Epithelial cell of prostate (primary cell): ENCODE results near the gene EBLN2.
"Not testable (repeated sequence)": the region's sequence is repeated elsewhere in the genome, so short reads cannot be mapped to it uniquely, and the experiment has no call there.

Experiments
- DNase-seq: peaks from one replicate; pipeline ENCODE4 v3.0.0-alpha.2; 2011; ENCODE audit warnings: low read depth, low spot score
- H3K27ac ChIP-seq: fragments of 450-650 bp; 2 replicates; pipeline ENCODE4 v1.5.1; 2017; ENCODE audit warnings: mild to moderate bottlenecking

Gene EBLN2

DNA sequence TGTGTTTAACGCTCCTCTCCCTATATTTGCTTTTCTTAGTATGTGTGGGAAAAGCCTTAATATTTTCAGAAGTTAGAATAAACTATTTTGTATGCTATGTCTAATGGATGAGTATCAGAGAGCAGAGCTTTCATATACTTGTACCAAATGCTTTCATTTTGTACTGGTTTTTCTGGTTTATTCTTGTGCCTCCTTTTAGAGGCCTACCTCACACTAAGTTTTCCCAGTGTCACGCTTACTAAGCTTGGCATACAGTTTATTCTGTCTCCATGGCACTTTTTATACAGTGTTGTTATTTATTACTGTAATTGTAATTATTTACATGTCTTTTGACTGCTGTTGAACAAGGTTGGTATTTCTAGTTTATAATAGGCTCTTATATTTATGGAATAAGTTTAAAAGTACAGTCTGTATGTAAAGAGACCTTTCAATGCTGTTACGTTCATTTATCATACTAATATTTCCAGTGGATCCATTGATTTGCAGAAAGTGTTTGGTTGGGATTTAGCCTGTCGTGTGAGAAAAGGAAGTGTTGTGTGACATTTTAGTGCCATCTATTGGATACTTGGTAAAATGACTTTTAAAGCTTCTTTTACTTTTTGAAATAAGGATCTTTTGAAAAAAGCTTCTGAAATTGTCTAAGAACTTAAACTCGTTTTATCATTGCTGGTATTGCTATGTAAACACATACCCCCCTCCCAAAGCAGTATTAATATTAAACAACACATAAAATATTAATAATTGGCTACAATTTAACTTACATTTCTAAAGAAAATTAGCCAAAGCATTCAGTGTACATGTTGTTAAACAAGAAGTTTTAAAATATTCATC is 5.2 kb upstream of the EBLN2 start:
- DNase-seq, result no peak
- peak overlapping the region; percentile 18 for H3K27ac ChIP-seq

- DNase-seq, result no peak
- H3K27ac ChIP-seq, result no peak overlapping the region
Observed at GRCh38 chr3:73056845-73057150, 4.7 kb upstream of the EBLN2 start.

GRCh38 chr3:73060302-73060723 is 1.1 kb upstream of the EBLN2 start:
- DNase-seq, result no peak
- H3K27ac ChIP-seq, result no peak overlapping the region

- not testable (repeated sequence) for DNase-seq, H3K27ac ChIP-seq
Observed at GRCh38 chr3:73066243-73066642, 4.8 kb downstream of the EBLN2 start.

- DNase-seq, result no peak
- H3K27ac ChIP-seq, result no peak overlapping the region
Observed at GRCh38 chr3:73068419-73068818, 7.0 kb downstream of the EBLN2 start.

- DNase-seq, result no peak
- no peak overlapping the region for H3K27ac ChIP-seq
Observed at GRCh38 chr3:73069187-73069586, 7.7 kb downstream of the EBLN2 start.

GRCh38 chr3:73069775-73070444 is 8.5 kb downstream of the EBLN2 start:
- DNase-seq, result no peak
- no peak overlapping the region for H3K27ac ChIP-seq

GRCh38 chr3:73070675-73071575 is 9.5 kb downstream of the EBLN2 start:
- DNase-seq, result no peak
- H3K27ac ChIP-seq, result no peak overlapping the region

GRCh38 chr3:73071952-73072351 is 10.5 kb downstream of the EBLN2 start:
- H3K27ac ChIP-seq, result no peak overlapping the region
- DNase-seq, result no peak

DNA sequence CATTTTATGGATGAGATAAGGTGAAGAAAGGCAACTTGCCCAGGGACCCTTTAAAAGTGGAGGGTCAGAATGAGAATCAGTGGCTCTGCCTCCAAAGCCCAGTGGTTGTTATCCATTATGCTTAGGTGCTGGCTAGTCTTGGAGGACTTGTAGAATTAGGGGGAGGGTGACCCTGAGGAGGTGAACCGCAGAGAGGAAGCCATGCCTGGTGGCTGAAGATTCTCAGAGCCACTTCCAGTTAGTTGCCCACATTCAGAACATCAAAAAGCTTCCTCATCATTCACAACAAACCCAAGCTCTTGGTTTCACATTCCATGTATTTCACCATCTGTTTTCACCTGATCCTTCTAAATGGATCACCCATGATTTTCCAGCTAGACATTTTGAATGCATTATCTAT is 11.2 kb downstream of the EBLN2 start:
- DNase-seq, result no peak
- no peak overlapping the region for H3K27ac ChIP-seq

DNA sequence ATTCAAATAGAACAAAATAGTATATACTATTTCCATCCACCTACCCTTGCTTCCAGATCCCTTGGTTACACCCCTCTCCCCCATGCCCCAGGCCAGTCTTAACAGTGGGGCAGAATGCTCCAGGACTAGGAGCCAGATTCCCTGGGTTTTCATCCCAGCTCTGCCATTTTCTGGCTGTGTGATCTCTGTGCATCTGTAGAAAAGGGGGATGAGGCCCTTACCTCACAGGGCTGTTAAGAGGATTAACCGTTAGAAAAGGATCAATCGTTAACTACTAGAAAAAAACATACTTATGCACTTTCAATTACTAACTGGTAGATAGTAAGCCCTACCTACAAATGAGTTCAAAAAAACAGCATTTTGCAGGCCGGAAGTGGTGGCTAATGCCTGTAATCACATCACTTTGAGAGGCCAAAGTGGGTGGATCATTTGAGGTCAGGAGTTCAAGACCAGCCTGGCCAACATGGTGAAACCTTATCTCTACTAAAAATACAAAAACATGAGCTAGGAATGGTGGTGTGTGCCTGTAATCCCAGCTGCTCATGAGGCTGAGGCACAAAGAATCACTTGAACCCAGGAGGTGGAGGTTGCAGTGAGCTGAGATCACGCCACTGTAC is 11.7 kb downstream of the EBLN2 start:
- DNase-seq, result no peak
- H3K27ac ChIP-seq, result no peak overlapping the region

GRCh38 chr3:73074781-73075180 is 13.3 kb downstream of the EBLN2 start:
- DNase-seq, result no peak
- no peak overlapping the region for H3K27ac ChIP-seq

- no peak overlapping the region for H3K27ac ChIP-seq
- no peak for DNase-seq
Observed at GRCh38 chr3:73080216-73080966, 18.9 kb downstream of the EBLN2 start.

DNA sequence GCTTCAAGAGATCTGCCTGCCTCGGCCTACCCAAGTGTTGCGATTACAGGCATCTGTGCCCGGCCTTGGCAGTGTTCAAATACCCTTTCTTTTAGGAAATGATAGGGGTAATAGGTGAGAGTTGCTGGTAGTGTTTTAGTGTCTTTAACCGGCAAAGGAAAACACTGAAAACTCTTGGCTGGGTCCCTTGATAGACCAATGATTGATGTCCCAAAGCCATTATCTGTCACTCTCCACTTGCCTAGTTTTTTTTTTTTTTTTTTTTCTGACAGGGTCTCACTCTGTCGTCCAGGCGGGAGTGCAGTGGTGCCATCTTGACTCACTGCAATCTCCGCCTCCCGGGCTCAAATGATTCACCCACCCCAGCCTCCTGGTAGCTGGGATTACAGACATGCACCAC is 19.7 kb downstream of the EBLN2 start:
- no peak for DNase-seq
- H3K27ac ChIP-seq, result no peak overlapping the region

DNA sequence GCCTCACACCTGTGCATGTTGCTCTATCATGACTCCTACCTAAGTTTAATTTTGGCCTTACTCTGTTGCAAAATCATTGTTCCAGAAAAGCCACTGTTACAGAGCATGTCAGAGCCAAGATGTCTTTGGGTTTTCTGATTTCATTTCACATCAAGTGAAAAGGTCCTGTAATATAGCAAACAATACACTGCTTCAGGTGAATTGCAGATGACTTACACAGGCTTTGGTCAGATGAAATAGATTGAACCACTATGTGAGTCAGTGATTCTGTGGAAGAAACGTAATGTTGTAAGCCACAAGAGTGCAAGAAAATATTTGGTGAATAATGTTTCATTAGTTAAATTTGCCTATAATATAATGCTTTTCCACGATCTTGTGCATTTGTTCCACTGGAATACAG is 22.7 kb downstream of the EBLN2 start:
- DNase-seq, result no peak
- H3K27ac ChIP-seq, result no peak overlapping the region

DNA sequence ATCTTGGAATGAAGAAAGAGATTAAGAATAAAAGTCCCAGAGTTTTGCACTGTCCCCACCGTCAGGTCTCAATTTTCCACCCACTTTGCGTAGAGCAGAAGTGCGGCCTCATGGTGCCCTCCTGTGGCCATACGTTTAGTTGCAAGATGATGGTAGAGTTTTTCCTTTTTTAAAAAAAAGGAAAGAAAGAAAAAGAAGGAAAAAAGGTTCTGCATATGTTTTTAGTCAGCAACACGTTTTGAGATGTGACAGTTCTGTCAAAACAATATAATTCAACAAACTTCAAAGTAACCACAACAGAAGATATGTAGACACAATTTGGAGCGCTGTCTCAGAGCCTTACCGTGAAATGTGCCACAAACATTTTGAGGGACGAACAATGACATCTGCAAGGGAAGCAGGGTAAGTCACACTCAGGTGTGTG is 24.6 kb downstream of the EBLN2 start:
- no peak overlapping the region for H3K27ac ChIP-seq
- no peak for DNase-seq

- DNase-seq, result no peak
- no peak overlapping the region for H3K27ac ChIP-seq
Observed at GRCh38 chr3:73094129-73094528, 32.7 kb downstream of the EBLN2 start.

- no peak for DNase-seq
- H3K27ac ChIP-seq, result no peak overlapping the region
Observed at GRCh38 chr3:73094951-73095350, 33.5 kb downstream of the EBLN2 start.

DNA sequence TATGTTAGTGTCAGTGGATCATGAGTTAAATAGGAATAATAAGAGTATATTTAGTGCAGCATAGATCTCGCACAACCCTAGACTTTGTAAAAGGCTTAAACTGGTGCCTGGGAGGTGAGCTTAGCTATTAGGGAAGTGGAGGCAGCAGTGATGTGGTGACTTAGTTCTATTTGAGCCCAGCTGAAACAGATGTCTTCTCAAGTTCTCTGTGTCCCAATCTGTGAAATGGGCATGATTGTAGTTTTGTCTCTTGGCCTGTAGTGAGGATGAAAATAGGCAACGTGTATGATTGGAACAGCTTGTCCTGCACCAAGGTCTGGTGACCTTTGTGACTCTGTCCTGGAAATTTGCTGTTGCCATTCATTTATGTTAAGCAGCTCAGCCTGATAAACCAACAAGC is 34.7 kb downstream of the EBLN2 start:
- no peak for DNase-seq
- no peak overlapping the region for H3K27ac ChIP-seq

- no peak for DNase-seq
- H3K27ac ChIP-seq, result no peak overlapping the region
Observed at GRCh38 chr3:73098026-73098425, 36.6 kb downstream of the EBLN2 start.
